Fibroblast of the aortic adventitia (primary cell): ENCODE results near the gene CHD5. TPM values are rescaled to one million over a fixed set of nuclear protein-coding genes. Genes with fewer than 3 reads are reported as not detected.

Experiments
- DNase-seq: peaks from one replicate; pipeline ENCODE4 v3.0.0-alpha.2; 2010; ENCODE audit warnings: low read depth
- H3K4me3 ChIP-seq: 2 replicates; pipeline ENCODE4 v1.5.1; 2011; ENCODE audit warnings: low read depth, mild to moderate bottlenecking, control low read depth, low read length, moderate library complexity
- CTCF ChIP-seq: IDR thresholded peaks from 2 replicates; pipeline ENCODE4 v1.5.1; 2011; ENCODE audit warnings: mild to moderate bottlenecking, low read length, control low read depth, inconsistent platforms; ENCODE audit not compliant: insufficient read depth
- total RNA-seq: library from RNA; depleted of rRNA; stranded (reverse); fragments of >200 nt; gene quantifications from 2 replicates; pipeline ENCODE4 v1.2.3, GENCODE V29; 2012; ENCODE audit warnings: low replicate concordance

CHD5 gene
- total RNA-seq, 1 donor, result 0.09 TPM

- no peak overlapping the region for H3K4me3 ChIP-seq
- DNase-seq, result no peak
- no peak for TF ChIP-seq CTCF
Measured at GRCh38 chr1:6093611-6094010, 86.5 kb downstream of the CHD5 start.

- no peak for DNase-seq
- H3K4me3 ChIP-seq, result no peak overlapping the region
- no peak for TF ChIP-seq CTCF
Measured at GRCh38 chr1:6093071-6093470, 87.0 kb downstream of the CHD5 start.

GRCh38 chr1:6092211-6092610 lies 87.9 kb downstream of the CHD5 start:
- DNase-seq, result no peak
- H3K4me3 ChIP-seq, result no peak overlapping the region
- TF ChIP-seq CTCF, result no peak

- H3K4me3 ChIP-seq, result no peak overlapping the region
- TF ChIP-seq CTCF, result no peak
- no peak for DNase-seq
Measured at GRCh38 chr1:6091823-6092109, 88.4 kb downstream of the CHD5 start.

GRCh38 chr1:6090996-6091822 lies 88.9 kb downstream of the CHD5 start:
- DNase-seq, result no peak

GRCh38 chr1:6090288-6090687 lies 89.8 kb downstream of the CHD5 start:
- no peak for DNase-seq
- no peak overlapping the region for H3K4me3 ChIP-seq
- no peak for TF ChIP-seq CTCF

More at GRCh38 chr1:6090996-6091822, 88.9 kb downstream of the CHD5 start:
- no peak for TF ChIP-seq CTCF
- no peak overlapping the region for H3K4me3 ChIP-seq

- H3K4me3 ChIP-seq, result no peak overlapping the region
- no peak for TF ChIP-seq CTCF
- no peak for DNase-seq
Measured at GRCh38 chr1:6088956-6089355, 91.2 kb downstream of the CHD5 start.
